ENCODE measurements around the gene NRXN3. TPM values are rescaled to one million over a fixed set of nuclear protein-coding genes. Genes with fewer than 3 reads are reported as not detected.

NRXN3 gene
- total and polyA plus RNA-seq, 2 donors (not counting 1 experiment from before 2014, with no cell fraction given), result not detected

- no peak overlapping the region for H2AFZ ChIP-seq (ENCODE audit: insufficient read depth, low read depth, low read length, poor library complexity, severe bottlenecking)
- intact Hi-C loops (cut with micrococcal nuclease), result no loop called here
- no peak overlapping the region for H3K4me3 ChIP-seq (ENCODE audit: control extremely low read depth in 1 of 5, extremely low read depth in 1 of 5, insufficient read depth in 1 of 5, low read depth in 2 of 5, low read length in 4 of 5)
- Mint-ChIP-seq H3K4me3 (no peak overlapping the region), H3K27ac (no peak overlapping the region), H3K27me3 (no peaks in the 10 kb centered on the region), H3K9me3 (ENCODE audit: insufficient read depth) (peaks cover 2% of the 10 kb centered on the region), H3K4me1 (no peaks in the 10 kb centered on the region)
- TF ChIP-seq EZH2 (IDR thresholded peaks at IDR 0.05; ENCODE audit: borderline replicate concordance, insufficient read depth, low read depth, low read length, poor library complexity, severe bottlenecking) (no peak), CTCF (IDR thresholded peaks at IDR 0.05) (no peak)
- peaks cover 0 to 2% (median 0%) of the 10 kb centered on the region in 3 donors for H3K9me3 ChIP-seq (ENCODE audit: control extremely low read depth in 1 of 3, control insufficient read depth in 2 of 3, insufficient read depth in 1 of 3, low read length in 2 of 3)
- no peaks in the 10 kb centered on the region for H3K4me1 ChIP-seq (ENCODE audit: control insufficient read depth in 2 of 2, insufficient read depth in 2 of 2, low read length in 2 of 2)
- no CpG with 5 or more reads among the region's 3 CpGs for WGBS (ENCODE audit: insufficient coverage)
- no peaks in the 10 kb centered on the region for H3K36me3 ChIP-seq (replicated peaks in 1 of 2; ENCODE audit: control extremely low read depth in 1 of 2, control insufficient read depth in 1 of 2, extremely low read depth in 1 of 2, insufficient read depth in 2 of 2, low read length in 1 of 2)
- H4K20me1 ChIP-seq (ENCODE audit: control insufficient read depth, insufficient read depth, low read length, poor library complexity, severe bottlenecking), result no peaks in the 10 kb centered on the region
- no peaks in the 10 kb centered on the region for H3K79me2 ChIP-seq (ENCODE audit: control insufficient read depth, insufficient read depth, low read length)
- ATAC-seq (ENCODE audit: low read depth), result no peak
- no peaks in the 10 kb centered on the region for H3K27me3 ChIP-seq (replicated peaks in 1 of 4; ENCODE audit: control extremely low read depth in 1 of 4, control insufficient read depth in 3 of 4, insufficient read depth in 4 of 4, low read length in 3 of 4)
- POLR2A ChIA-PET, result no interaction called here
- no peak overlapping the region for H3K27ac ChIP-seq (ENCODE audit: low read length in 2 of 2)
- CTCF ChIA-PET, result no interaction called here
- H3K9ac ChIP-seq (ENCODE audit: low read length), result no peak overlapping the region
- no peak for DNase-seq
- H3K4me2 ChIP-seq (replicated peaks; ENCODE audit: low read depth, low read length, poor library complexity, severe bottlenecking), result no peak overlapping the region
Observed at GRCh38 chr14:79062226-79062625, 892.1 kb downstream of the NRXN3 start.

GRCh38 chr14:79064214-79064613 lies 894.0 kb downstream of the NRXN3 start:
- H3K27ac ChIP-seq (ENCODE audit: low read length in 2 of 2), result no peak overlapping the region
- ATAC-seq (ENCODE audit: low read depth), result no peak
- H3K27me3 ChIP-seq (replicated peaks in 1 of 4; ENCODE audit: control extremely low read depth in 1 of 4, control insufficient read depth in 3 of 4, insufficient read depth in 4 of 4, low read length in 3 of 4), result no peaks in the 10 kb centered on the region
- no peaks in the 10 kb centered on the region for H3K4me1 ChIP-seq (ENCODE audit: control insufficient read depth in 2 of 2, insufficient read depth in 2 of 2, low read length in 2 of 2)
- POLR2A ChIA-PET, result no interaction called here
- Mint-ChIP-seq H3K27me3 (no peaks in the 10 kb centered on the region), H3K27ac (no peak overlapping the region), H3K4me1 (no peaks in the 10 kb centered on the region), H3K9me3 (ENCODE audit: insufficient read depth) (no peaks in the 10 kb centered on the region), H3K4me3 (no peak overlapping the region)
- H3K79me2 ChIP-seq (ENCODE audit: control insufficient read depth, insufficient read depth, low read length), result no peaks in the 10 kb centered on the region
- no peak overlapping the region for H3K4me2 ChIP-seq (replicated peaks; ENCODE audit: low read depth, low read length, poor library complexity, severe bottlenecking)
- 50% methylated on average over 1 of the region's 2 CpGs for WGBS (ENCODE audit: insufficient coverage)
- H3K4me3 ChIP-seq (ENCODE audit: control extremely low read depth in 1 of 5, extremely low read depth in 1 of 5, insufficient read depth in 1 of 5, low read depth in 2 of 5, low read length in 4 of 5), result no peak overlapping the region
- CTCF ChIA-PET, result no interaction called here
- H2AFZ ChIP-seq (ENCODE audit: insufficient read depth, low read depth, low read length, poor library complexity, severe bottlenecking), result no peak overlapping the region
- no peak for TF ChIP-seq CTCF (IDR thresholded peaks at IDR 0.05)
- TF ChIP-seq EZH2 (IDR thresholded peaks at IDR 0.05; ENCODE audit: borderline replicate concordance, insufficient read depth, low read depth, low read length, poor library complexity, severe bottlenecking), result no peak
- no peak overlapping the region for H3K9ac ChIP-seq (ENCODE audit: low read length)
- intact Hi-C loops (cut with micrococcal nuclease), result no loop called here
- peaks cover 0 to 2% (median 0%) of the 10 kb centered on the region in 3 donors for H3K9me3 ChIP-seq (ENCODE audit: control extremely low read depth in 1 of 3, control insufficient read depth in 2 of 3, insufficient read depth in 1 of 3, low read length in 2 of 3)
- H4K20me1 ChIP-seq (ENCODE audit: control insufficient read depth, insufficient read depth, low read length, poor library complexity, severe bottlenecking), result no peaks in the 10 kb centered on the region
- no peaks in the 10 kb centered on the region for H3K36me3 ChIP-seq (replicated peaks in 1 of 2; ENCODE audit: control extremely low read depth in 1 of 2, control insufficient read depth in 1 of 2, extremely low read depth in 1 of 2, insufficient read depth in 2 of 2, low read length in 1 of 2)
- DNase-seq, result no peak
